ENCODE results near the gene COG5. TPM values are rescaled to one million over a fixed set of nuclear protein-coding genes. Genes with fewer than 3 reads are reported as not detected.

Gene COG5
- total and polyA plus RNA-seq, 9 of the 15 experiments (the other 6 are each of a cell fraction or from before 2014, with no cell fraction given) = 15.3 to 75.1 (median 56.4) TPM

DNA sequence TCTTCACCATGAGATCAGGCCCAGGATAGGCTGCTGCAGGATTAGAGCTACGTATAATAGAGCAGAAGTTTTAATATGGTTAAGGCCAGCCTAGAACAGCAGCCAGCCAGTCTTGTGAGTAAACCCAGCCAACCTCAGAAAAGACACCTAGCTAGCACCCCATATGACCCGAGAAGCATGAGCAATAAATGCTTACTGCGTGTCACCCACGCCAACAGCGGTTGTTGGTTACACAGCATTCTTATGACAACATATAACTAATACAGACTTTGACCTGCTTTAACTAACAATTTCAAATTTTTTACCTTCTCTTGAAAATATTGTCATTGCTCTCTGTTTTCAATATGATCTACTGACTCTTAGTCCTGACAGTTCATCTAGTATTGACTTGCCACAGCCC, 289.2 kb downstream of the COG5 start:
- H3K9ac ChIP-seq (ENCODE audit: insufficient read depth in 1 of 2, low read depth in 2 of 2, low read length in 2 of 2) = no peak overlapping the region
- H3K79me2 ChIP-seq (ENCODE audit: control insufficient read depth, insufficient read depth, low read length) = no peaks in the 10 kb centered on the region
- in situ Hi-C loops (cut with MboI) = no loop called here
- no peak overlapping the region for H3K4me3 ChIP-seq
- intact Hi-C loops (cut with micrococcal nuclease) = no loop called here
- H3K9me3 ChIP-seq (replicated peaks; ENCODE audit: control insufficient read depth, insufficient read depth, low read depth, low read length) = no peaks in the 10 kb centered on the region
- TF ChIP-seq, protein P1, sequence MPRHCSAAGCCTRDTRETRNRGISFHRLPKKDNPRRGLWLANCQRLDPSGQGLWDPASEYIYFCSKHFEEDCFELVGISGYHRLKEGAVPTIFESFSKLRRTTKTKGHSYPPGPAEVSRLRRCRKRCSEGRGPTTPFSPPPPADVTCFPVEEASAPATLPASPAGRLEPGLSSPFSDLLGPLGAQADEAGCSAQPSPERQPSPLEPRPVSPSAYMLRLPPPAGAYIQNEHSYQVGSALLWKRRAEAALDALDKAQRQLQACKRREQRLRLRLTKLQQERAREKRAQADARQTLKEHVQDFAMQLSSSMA (CRISPR knock-in tag; IDR thresholded peaks at IDR 0.05) = no peak
- TF ChIP-seq BHLHE40 (IDR thresholded peaks at IDR 0.05; ENCODE audit: low read length) (no peak), ZNF780A (CRISPR knock-in tag; IDR thresholded peaks at IDR 0.05) (no peak), SMAD1 (IDR thresholded peaks at IDR 0.05; ENCODE audit: low read depth, low read length, partially characterized antibody) (no peak), KDM2B (CRISPR knock-in tag; IDR thresholded peaks at IDR 0.05) (no peak), NONO (IDR thresholded peaks at IDR 0.05; ENCODE audit: low read depth in 2 of 2, low read length in 1 of 2) (no peak), WHSC1 (IDR thresholded peaks at IDR 0.05; ENCODE audit: low read length) (no peak), TBP (optimal IDR thresholded peaks at IDR 0.05; ENCODE audit: low read depth, low read length) (no peak), RCOR1 (IDR thresholded peaks at IDR 0.05; ENCODE audit: borderline replicate concordance in 1 of 2, low read depth in 2 of 2, low read length in 2 of 2) (no peak)
- TF ChIP-seq, protein P2, sequence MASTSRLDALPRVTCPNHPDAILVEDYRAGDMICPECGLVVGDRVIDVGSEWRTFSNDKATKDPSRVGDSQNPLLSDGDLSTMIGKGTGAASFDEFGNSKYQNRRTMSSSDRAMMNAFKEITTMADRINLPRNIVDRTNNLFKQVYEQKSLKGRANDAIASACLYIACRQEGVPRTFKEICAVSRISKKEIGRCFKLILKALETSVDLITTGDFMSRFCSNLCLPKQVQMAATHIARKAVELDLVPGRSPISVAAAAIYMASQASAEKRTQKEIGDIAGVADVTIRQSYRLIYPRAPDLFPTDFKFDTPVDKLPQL (IDR thresholded peaks at IDR 0.05; ENCODE audit: extremely low read depth, insufficient read length) = no peak
- TF ChIP-seq, protein P3, sequence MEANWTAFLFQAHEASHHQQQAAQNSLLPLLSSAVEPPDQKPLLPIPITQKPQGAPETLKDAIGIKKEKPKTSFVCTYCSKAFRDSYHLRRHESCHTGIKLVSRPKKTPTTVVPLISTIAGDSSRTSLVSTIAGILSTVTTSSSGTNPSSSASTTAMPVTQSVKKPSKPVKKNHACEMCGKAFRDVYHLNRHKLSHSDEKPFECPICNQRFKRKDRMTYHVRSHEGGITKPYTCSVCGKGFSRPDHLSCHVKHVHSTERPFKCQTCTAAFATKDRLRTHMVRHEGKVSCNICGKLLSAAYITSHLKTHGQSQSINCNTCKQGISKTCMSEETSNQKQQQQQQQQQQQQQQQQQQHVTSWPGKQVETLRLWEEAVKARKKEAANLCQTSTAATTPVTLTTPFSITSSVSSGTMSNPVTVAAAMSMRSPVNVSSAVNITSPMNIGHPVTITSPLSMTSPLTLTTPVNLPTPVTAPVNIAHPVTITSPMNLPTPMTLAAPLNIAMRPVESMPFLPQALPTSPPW (CRISPR knock-in tag; IDR thresholded peaks at IDR 0.05) = no peak
- TF ChIP-seq, protein P4, sequence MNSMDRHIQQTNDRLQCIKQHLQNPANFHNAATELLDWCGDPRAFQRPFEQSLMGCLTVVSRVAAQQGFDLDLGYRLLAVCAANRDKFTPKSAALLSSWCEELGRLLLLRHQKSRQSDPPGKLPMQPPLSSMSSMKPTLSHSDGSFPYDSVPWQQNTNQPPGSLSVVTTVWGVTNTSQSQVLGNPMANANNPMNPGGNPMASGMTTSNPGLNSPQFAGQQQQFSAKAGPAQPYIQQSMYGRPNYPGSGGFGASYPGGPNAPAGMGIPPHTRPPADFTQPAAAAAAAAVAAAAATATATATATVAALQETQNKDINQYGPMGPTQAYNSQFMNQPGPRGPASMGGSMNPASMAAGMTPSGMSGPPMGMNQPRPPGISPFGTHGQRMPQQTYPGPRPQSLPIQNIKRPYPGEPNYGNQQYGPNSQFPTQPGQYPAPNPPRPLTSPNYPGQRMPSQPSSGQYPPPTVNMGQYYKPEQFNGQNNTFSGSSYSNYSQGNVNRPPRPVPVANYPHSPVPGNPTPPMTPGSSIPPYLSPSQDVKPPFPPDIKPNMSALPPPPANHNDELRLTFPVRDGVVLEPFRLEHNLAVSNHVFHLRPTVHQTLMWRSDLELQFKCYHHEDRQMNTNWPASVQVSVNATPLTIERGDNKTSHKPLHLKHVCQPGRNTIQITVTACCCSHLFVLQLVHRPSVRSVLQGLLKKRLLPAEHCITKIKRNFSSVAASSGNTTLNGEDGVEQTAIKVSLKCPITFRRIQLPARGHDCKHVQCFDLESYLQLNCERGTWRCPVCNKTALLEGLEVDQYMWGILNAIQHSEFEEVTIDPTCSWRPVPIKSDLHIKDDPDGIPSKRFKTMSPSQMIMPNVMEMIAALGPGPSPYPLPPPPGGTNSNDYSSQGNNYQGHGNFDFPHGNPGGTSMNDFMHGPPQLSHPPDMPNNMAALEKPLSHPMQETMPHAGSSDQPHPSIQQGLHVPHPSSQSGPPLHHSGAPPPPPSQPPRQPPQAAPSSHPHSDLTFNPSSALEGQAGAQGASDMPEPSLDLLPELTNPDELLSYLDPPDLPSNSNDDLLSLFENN (IDR thresholded peaks at IDR 0.05; ENCODE audit: low read depth in 2 of 2, low read length in 2 of 2) = no peak
- no peaks in the 10 kb centered on the region for H3K27me3 ChIP-seq (ENCODE audit: control insufficient read depth in 2 of 2, insufficient read depth in 2 of 2, low read length in 2 of 2)
- H3K36me3 ChIP-seq (ENCODE audit: control insufficient read depth, insufficient read depth, low read length) = peaks cover 2% of the 10 kb centered on the region; the same call in 1 of the 3 replicates
- no peaks in the 10 kb centered on the region for H3K9me1 ChIP-seq (ENCODE audit: control insufficient read depth, insufficient read depth, low read length)
- no TSS peak for BruUV-seq (replicated peaks)
- no peak overlapping the region for H3K27ac ChIP-seq (ENCODE audit: extremely low read depth, low read depth, low read length)
- ChIA-PET CTCF (ENCODE audit: low intra/inter-chr PET ratio) (no interaction called here), POLR2A (interaction anchor here (0.6 to 2.1 kb wide), 4 partner anchors 11 to 579 kb away, joined by 3 to 7 read pairs (median 4); no protein-coding TSS in a partner anchor)
- FAIRE-seq (no peak), ATAC-seq (no peak), DNase-seq (ENCODE audit: extremely low read depth in 1 of 4, low spot score in 3 of 4) (no peak)
- H4K20me1 ChIP-seq (replicated peaks; ENCODE audit: control insufficient read depth, insufficient read depth, low read length) = no peaks in the 10 kb centered on the region
- 90% methylated on average over 5 of the region's 5 CpGs for WGBS (ENCODE audit: insufficient coverage, low coverage, missing lambda C conversion rate)
- H2AFZ ChIP-seq (ENCODE audit: low read depth, low read length) = no peak overlapping the region
- H3K4me2 ChIP-seq (ENCODE audit: insufficient read depth, low read length) = no peak overlapping the region
- no peaks in the 10 kb centered on the region for H3K4me1 ChIP-seq (replicated peaks in 1 of 2; ENCODE audit: control insufficient read depth in 2 of 2, insufficient read depth in 2 of 2, low read length in 2 of 2)
